Activated CD8-positive, alpha-beta memory T cell treated with anti-CD3 and anti-CD28 coated beads, Interleukin-2, amount 50 U/mL, for 1 hour (primary cell): ENCODE data around the gene GGACT.
"Not testable (repeated sequence)": the region's sequence is repeated elsewhere in the genome, so short reads cannot be mapped to it uniquely, and the experiment has no call there.

Source experiments
- DNase-seq: peaks from one replicate; pipeline ENCODE4 v3.0.0-alpha.2; 2020; ENCODE audit errors: extremely low read depth

GGACT gene

DNA sequence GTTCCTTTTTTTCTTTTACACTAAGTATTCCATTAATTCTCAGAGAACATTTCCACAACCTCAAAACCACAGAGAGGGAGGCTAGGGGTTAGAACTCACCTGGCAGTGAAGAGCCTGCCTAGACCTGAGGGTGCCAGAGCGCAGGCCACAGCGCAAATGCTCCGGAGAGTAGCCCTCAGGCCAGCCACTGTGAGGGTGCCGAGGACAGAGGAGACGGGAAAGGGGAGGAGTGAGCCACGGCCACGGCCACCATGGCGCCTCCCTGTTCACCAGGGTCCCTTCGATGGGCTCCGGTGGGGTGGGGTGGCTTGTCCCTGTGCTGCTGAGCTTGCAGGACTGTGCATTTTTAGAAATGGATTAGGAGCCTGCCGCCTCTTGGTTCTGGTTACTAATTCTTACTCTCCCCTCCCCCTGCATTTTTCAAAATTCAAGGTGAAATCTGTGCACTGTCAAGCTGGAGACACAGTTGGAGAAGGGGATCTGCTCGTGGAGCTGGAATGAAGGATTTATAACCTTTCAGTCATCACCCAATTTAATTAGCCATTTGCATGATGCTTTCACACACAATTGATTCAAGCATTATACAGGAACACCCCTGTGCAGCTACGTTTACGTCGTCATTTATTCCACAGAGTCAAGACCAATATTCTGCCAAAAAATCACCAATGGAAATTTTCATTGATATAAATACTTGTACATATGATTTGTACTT is 58.8 kb downstream of the GGACT start:
- DNase-seq, result no peak

DNA sequence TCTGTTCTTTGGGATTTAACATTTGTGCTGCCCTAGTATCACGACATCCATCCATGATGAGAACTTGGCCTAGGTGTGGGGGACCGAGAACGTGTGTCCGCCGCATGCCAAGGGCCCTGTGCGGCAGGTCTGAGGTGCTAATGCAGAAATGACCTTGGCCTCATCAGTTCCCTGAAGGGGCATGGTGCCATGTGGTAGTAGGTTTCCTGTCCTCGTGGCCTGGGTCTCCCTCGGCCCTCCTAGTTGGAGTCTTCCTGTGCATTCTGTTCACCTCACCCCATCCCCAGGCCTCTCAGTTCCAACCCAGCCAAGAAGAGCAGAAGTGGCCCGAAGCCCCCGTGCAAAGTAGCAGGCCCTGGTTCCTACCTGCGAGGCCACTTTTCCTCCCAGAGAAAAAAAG is 59.8 kb downstream of the GGACT start:
- no peak for DNase-seq

DNA sequence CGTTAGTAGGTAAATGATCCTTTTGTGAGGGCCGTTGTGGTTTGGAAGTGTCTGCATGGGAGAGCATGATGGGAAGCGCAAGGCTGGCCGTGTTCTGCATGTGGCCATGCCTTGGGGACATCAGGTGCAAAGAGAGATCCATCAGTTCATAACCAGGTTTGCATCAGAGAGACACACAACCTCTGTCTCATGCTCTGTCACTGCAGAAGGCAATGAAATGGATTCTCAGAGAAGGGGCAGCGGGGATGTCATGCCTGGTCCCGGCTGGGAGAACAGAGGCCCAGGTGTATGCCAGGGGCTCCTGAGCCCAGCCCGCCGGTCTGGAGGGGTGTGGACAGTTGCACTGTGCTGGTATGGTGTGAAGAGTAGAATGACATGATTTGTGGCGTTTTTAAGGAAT is 60.2 kb downstream of the GGACT start:
- no peak for DNase-seq

DNA sequence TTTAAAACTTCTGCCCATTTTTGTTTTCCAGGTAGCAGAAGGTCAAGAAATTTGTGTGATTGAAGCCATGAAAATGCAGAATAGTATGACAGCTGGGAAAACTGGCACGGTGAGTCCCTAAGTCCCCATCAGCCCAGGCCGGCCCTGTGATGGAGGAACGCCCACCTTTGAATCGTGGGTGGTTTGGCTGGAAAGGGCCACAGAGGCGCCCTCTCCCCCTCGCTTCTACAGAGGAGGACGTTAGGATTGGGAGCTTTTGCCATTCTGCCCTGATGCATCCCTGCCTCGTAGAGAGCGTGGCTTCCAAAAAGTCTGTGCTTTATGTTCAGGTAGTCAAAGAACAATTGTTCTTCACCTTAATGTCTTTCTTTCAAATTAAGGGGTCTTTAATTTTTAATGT is 60.9 kb downstream of the GGACT start:
- no peak for DNase-seq

DNA sequence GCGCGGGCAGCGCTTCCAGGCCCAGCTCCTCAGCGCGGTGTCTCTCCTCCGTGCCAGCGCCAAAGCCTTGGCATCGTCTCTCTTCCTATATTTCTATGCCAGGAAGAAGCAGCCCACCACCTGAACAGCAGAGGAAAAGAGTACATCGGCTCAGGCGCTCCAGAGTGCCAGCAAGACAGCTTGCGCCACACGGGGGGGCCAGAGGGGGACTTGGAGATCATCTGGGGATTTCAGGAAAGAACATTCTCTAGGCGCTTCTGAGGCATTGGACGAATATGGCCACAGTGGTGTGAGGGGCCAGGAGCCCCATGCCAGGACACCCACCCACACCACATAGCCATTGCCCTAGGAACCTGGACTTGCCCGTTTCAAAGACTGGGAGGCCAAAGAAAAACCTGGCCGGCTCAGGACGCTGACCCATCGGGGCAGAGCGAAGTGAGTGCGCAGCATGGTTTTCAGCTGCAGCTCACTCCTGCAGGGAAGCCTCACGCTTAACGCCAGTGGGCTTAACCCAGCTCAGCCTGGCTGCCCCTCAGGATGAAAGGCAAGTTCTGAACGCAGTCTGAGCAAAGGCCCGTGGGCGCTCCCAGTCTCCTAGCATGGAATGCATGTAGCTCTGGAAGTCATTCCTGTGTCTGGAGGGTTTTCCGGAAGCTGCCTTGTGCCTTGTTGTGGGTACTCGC is 62.1 kb downstream of the GGACT start:
- DNase-seq, result no peak

DNA sequence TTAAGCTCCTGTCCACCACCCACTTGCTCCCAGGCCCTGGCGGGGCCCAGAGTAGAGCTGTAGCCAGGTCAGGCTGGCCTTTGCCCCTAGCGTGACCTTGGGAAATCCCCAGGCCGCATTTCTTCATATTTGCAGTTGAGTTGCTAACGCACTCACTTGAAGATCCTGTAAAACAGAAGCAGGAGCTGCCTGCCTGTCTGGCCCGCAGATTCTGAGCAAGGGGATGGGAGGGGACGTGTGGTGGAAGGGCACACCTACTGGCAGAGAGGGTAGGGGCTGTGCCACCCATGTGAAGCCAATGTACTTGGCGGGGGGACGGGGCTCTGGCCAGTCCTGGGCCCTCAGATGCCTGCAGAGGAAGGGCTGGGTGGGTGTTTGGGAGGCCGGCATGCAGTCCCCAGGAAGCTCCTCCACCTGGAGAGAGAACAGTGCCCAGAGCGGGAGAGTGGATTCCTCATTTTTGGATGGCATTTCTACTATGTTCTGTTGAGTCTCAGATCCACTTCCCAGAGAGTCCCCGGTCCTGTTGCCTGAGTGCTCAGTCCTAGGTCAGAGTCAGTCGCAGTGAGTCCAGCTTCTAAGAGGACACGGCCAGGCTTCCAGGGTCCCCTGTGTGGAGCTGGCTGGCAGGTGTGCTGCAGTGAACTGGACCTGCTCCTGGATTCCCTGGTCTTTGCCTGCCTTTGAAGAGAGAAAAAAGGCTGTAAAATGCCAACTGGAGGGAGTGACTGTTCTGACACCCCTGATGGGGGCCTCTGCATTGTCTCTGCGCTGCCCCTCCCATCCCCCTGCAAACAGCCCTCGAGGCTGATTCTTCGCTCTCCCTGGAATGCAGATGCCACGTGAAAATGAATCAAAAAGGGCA is 62.9 kb downstream of the GGACT start:
- DNase-seq, result no peak

DNA sequence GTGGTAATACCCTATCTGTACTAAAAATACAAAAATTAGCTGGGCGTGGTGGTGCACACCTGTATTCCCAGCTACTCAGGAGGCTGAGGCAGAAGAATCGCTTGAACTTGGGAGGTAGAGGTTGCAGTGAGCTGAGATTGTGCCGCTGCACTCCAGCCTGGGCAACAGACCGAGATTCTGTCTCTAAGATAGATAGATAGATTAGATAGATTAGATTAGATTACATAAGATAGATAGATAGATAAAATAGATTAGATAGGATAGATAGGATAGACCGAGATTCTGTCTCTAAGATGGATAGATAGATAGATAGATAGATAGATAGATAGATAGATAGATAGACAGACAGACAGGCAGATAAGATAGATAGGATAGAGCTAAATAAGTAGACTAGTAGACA is 63.9 kb downstream of the GGACT start:
- not testable (repeated sequence) for DNase-seq

DNA sequence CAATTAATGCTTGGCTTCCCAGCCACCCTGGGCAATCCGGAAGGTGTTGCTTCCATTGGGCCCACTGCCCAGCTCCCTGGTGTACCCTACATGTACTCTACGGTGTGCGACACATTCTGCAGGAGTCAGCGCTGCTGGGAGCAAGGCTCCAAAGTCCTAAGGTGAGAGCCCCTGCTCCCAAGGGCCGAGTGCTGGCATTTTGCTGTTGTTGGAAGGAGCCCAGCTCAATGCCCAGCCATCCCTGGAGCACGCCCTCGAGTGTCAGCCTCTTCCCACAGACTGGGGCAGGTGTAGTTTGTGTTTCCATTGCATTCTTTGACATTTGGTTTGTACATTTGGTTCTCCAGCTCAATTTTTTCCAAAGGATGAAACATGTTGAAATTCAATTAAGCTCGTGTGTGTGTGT is 64.6 kb downstream of the GGACT start:
- DNase-seq, result no peak

DNA sequence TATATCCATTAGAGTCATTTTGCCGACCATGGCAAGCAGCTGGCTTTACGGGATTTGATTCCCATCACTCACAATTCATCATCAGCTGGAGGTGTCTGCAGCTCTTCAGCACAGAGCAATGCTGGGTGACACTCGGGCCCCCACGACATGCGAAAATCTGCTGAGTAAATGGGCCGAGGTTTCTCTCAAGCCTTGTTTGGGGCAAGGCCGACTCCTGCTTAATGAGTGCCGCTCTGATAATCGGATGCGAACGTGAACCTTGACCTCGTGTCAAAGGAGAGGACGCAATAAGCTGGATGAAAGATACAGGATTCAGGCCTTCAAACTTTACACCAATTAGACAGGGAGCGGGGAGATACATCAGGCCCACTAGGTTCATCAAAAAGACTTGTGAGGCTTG is 65.2 kb downstream of the GGACT start:
- no peak for DNase-seq

DNA sequence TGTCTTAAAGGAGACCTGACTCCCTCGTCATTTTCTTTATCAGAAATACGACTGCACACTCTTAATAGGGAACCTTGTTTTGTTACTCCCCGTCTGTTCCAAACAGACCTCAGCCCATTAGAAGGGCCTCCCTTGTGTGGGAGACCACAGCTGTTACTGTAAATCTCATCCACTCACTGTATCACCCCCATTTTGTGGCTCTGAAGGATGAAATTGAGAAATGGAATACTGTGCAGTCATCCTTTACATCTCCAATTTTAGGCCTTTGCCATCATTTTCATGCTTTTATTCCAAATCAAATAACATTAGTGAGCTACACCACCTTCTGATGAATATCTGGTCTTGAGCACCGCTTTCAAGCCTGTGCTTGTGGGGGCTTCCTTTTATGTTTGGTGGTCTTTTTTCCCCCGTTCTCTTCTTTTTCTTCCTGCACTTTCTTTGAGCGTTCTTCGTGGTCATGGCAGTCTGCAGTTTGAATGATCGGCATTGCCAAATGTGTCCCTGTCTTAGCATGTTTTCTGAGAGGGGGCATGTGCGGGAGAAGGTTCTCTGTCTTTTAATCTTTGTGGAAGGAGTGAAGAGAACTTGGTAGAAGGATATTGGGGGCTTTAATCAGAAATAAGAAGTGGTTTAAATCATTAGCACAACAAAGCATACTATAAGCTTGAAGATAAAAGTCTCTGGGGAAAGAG is 65.8 kb downstream of the GGACT start:
- no peak for DNase-seq

DNA sequence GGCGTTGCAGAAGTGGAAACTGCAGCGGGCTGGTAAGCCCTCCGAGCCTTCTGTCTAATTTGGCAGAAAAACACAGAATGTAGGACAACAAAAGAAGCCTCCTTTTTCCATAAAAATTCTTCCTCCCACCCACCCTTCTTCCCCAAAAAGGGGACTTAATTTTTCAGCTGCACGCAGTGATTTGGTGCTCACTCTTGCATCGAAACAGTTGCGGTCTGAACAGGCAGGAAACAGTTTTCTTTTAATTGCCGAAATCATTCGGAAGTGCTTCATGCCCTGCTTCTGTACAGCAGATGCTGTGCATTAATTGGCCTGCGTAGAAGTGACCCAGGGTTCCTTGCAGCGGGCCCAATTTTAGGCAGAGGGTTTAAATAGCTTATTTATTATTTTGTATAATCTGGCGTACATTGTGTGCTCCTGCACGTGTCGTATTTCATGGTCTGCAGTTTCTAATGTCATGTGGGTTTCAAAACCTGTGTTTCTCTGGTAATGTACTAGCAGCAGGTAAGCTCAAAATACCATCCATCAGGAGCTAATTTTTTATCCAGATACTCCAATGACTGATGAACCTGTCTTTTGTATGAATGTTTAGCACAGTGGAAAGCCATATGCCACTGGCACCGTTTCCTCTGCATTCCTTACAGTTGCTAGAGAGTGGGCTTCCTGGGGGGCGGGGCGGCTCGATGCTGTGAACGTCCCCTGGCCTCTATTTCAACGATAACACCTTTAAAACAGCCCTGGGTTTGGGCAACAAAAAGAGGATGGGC is 66.6 kb downstream of the GGACT start:
- no peak for DNase-seq

DNA sequence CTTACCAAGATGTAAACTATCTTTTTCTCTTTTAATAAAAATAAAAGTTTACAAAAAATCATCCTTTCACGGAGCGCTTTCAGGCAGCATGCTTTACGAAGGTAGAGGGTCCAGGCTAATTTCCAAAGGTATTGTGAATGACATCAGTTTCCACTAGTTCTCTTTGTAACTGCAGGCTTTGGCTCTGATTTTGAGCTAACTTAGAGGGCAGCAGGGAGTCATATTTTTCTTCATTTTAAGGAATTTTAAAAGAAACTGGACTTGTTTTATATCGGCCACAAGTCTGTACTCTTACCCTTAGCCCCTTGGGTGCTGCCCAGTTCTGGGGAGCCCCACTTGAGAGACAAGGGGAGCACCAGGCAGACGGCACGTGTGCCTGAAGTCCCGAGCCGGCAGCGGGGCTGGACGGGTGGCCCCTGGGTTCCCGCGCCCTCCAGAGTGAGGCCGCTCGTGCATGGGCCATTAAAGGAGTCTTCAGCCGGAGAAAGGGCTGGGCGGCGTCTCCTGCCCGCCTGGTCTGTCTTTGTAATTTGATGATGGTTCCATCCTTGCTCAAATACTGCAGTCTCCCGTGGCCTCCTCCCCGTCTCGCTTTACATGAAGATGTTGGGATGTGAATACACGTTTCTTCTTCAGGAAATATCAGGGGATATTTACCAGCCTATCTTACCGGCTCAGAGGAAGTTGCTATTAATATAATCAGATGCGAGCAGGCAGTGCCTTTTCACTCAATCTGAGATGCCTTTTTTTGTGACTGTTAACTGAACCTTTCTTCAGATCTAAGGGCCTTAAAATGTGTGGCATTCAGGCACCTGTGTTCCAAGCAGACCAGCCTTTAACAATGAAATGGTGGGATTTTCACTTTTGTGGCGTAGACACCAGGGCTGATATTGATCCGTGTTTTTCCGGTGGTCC is 67.4 kb downstream of the GGACT start:
- DNase-seq, result no peak

DNA sequence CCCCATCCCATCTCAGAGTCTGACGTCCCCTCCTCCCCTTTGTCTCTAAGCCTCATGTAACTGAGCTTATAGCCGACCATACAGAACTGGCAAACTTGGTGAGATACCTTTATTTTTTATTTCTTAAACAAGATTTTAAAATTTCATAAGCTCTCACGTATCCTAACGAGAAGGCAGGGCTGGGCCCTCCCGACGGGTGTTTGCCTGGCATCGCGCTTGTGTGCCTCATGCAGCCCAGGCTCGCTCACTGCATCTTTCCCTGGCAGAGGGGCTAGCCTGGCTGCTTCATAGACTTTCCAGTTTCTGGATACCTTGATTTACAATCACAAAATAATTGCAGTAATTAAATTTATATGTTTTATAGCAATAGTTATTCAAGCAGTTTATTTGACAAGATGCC is 69.0 kb downstream of the GGACT start:
- no peak for DNase-seq

DNA sequence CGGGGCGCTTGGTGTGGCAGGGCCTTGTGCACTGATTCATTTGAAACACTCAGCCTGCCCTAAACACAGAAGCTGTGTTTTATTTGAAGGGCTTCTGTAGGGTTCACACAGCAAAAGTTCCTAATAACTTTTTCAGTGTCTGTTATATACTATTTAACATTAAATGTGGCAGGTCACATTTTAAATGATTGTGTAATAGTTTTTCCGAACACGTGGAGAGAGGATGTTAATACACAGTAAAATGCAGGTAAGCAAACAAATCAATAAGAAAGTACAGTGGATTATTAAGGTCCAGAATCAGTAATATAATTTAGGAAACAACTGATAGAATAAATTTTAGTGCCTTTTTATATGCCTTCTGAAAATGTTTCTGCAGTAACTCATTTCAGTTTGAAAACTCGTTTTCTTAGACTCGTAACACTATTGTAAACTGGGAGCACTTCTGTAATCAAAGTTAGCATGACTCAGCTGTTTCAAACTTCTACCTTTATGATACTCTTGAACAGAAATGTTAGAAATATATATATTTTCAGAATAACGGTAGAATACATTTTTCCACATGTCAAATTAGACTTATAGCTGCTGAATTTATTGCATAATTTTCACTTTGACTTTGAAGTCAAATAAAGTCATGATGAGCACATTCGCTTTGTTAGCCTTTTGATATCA is 70.1 kb downstream of the GGACT start:
- DNase-seq, result no peak

DNA sequence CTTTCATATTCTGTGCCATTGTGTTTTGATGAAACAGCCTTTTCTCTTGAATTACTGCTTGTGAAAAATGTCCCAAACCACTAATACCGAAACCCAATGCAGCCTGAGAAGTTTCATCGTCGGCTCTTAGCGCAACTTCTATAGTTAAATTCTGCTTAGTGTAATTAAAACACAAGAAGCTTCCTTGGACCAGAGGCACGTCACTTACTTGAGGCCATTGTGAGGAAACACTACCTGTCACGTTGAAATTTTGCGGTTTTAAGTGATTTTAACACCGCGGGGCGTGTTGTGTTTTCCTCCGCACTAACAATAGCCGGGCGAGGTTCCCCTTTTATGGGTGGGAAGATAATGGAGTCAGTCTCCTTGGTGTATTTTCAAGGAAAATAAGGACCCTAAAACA is 70.9 kb downstream of the GGACT start:
- no peak for DNase-seq

DNA sequence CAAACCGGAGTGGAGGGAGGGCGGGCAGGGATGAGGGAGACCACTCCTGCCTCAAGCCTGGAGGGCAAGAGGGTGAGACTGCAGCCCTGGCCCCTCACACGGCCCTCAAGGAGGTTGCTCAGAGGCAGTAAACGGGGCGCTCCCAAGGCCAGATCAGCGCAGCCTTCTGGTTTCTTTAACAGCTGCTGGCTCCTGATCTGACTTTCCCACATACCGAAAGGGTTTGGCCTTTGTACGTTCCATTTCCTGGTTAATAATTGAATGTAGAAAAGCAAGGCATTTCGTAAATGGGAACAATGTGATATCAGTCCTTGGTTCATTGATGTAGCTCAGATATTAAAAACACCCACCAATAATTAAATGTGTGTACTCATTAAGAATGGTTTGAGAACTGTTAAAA is 71.5 kb downstream of the GGACT start:
- DNase-seq, result no peak

DNA sequence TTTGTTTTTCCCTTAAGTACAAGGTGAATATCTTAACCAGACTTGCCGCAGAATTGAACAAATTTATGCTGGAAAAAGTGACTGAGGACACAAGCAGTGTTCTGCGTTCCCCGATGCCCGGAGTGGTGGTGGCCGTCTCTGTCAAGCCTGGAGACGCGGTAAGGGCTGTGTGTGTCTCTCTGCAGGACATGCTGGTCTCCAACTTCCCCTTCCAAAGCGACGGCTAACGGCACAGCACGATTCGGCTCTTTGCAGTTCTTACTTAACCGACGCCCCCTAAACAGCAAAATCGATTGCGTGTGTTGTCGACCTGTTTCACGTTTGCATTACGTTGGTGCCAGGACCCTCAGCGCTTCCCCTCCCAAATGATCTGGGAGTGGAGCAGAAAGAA is 73.2 kb downstream of the GGACT start:
- DNase-seq, result no peak

DNA sequence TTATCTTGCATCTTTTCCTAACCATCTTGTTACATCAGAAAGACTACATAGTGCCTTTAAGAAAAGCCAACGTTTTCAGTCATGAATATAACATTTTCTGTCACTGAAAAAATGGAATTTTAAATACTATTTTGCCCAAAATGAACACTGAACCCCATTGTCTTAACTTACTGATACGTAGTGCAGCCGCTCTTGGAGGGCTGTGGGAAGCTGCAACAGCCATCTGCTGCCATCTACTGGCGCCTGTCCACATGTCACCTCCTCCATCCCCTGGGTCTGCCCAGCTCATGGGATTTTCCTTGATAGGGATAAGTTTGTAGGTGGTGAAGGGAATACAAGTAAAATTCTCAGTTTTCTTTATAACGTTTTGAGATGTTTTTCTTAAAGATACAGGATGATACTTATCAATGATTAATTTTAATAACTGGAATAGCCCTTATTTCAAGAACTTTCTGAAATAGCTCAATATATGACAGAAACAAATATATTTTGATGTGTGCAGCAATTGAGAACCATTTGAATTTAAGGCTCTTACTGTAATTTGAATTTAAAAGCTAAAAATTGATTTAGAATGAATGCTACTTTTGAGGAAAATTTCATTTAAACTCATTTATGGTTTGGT is 73.7 kb downstream of the GGACT start:
- peak; percentile 9 for DNase-seq

DNA sequence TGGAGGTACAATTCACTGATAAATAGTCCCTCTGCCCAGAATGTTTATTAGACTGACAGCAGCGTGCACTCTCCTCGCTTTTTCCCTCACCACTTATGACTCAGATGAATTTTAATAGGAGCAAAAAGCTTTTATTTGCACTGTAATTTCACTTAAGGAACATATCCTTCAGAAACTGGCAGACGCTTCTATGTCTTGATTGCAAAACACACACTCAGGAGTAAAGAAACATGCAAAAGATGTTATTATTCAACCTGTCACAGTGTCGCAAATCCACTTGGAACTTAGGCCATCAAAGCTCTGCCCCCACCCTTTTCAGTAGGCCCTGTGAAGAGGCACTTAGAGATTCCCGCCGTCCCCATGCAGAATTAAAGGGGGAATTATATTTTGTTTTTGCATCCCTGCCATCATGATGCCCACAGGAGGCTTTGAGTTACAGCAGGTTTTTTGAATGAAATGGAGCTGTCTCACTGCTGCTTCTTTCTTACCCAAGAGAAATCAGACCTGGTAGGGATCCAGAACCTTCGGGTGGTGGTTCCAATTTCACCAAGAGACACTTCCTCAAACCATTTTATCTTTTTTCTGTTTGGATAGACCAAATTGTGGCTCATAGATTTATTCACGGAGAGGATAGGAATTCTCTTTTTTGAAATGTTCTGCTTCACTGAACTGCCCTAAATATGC is 74.5 kb downstream of the GGACT start:
- no peak for DNase-seq
